Kidney (tissue), 14 donors: ENCODE results near the gene RPL26. TPM values are rescaled to one million over a fixed set of nuclear protein-coding genes. Genes with fewer than 3 reads are reported as not detected.

Experiments used
- DNase-seq, 5 donors: peaks; one replicate each; pipeline ENCODE4 v3.0.0-alpha.2; 2013 to 2020
- FAIRE-seq: peaks from 2 replicates; lab custom pipeline; 2012; peaks lifted over from hg19 to GRCh38; lab: Jason Lieb, UNC
- H3K27ac ChIP-seq, 2 donors: one replicate each; pipeline ENCODE4 v1.7.0; 2013; ENCODE audit warnings: low read depth in 2 of 2, low read length in 2 of 2, inconsistent platforms in 1 of 2
- H3K27me3 ChIP-seq: one replicate; pipeline ENCODE4 v1.7.1; 2013; ENCODE audit warnings: low read length, inconsistent platforms; ENCODE audit not compliant: control insufficient read depth, insufficient read depth
- H3K36me3 ChIP-seq, 3 donors: one replicate each; pipeline versions ENCODE4 v1.7.0 to v1.7.1; 2013; ENCODE audit warnings: low read length in 3 of 3, control low read depth in 1 of 3, inconsistent platforms in 1 of 3; ENCODE audit not compliant: insufficient read depth in 3 of 3, control insufficient read depth in 2 of 3
- H3K4me1 ChIP-seq, 3 donors: one replicate each; pipeline versions ENCODE4 v1.7.0 to v1.7.1; 2013; ENCODE audit warnings: low read length in 3 of 3, inconsistent platforms in 1 of 3, low read depth in 1 of 3; ENCODE audit not compliant: control insufficient read depth in 2 of 3, insufficient read depth in 2 of 3
- H3K4me3 ChIP-seq, 3 donors: one replicate each; pipeline versions ENCODE4 v1.7.0 to v1.8.1; 2013; ENCODE audit warnings: low read length in 3 of 3, control low read depth in 1 of 3, inconsistent platforms in 1 of 3
- H3K9ac ChIP-seq, 3 donors: one replicate each; pipeline versions ENCODE4 v1.7.0 to v1.7.1; 2013; ENCODE audit warnings: low read length in 3 of 3, control low read depth in 1 of 3, inconsistent platforms in 1 of 3
- H3K9me3 ChIP-seq, 3 donors: one replicate each; pipeline versions ENCODE4 v1.7.0 to v1.7.1; 2013; ENCODE audit warnings: low read length in 3 of 3, control low read depth in 1 of 3, inconsistent platforms in 1 of 3; ENCODE audit not compliant: control insufficient read depth in 2 of 3, insufficient read depth in 1 of 3
- intact Hi-C: fragments of 100-400 bp; cut with DNase I; formaldehyde crosslinking; loops from one replicate; pipeline ENCODE4 v1.11.1; 2022
- polyA plus RNA-seq: library from polyadenylated mRNA; stranded (reverse); fragments of 350-450 nt; fragmentation: Illumina TruSeq; extraction: RNeasy Lipid Tissue Mini Kit (QIAGEN cat#74804); gene quantifications from one replicate; pipeline ENCODE4 v1.2.3, GENCODE V29; 2014; ENCODE audit warnings: low read depth, low replicate concordance; ENCODE audit not compliant: insufficient read depth
- total RNA-seq: library from RNA; stranded (reverse); fragmentation: NEBNext Ultra II Directional; extraction: Animal tissue kit (Norgen Biotek cat#: 25700); gene quantifications from one replicate; pipeline ENCODE4 v1.2.1, GENCODE V29; 2021
- TF ChIP-seq, protein P1 (sequence below): IDR thresholded peaks from 3 replicates; pipeline ENCODE4 v1.5.1; 2012; ENCODE audit warnings: mild to moderate bottlenecking, moderate library complexity, borderline replicate concordance; ENCODE audit not compliant: insufficient read depth; ENCODE audit errors: extremely low read depth
- donor health status: control.
- donor health status: control.
- donor health status: control.
- donor health status: control.
- donor health status: control.
- donor health status: DM: yes; HTN: yes; CAD: no.
- donor health status: Normal renal cell carcinoma (clear cell type).

RPL26 gene
- total and polyA plus RNA-seq, 2 donors from 2014 or later, result 1,267 to 2,696 TPM

DNA sequence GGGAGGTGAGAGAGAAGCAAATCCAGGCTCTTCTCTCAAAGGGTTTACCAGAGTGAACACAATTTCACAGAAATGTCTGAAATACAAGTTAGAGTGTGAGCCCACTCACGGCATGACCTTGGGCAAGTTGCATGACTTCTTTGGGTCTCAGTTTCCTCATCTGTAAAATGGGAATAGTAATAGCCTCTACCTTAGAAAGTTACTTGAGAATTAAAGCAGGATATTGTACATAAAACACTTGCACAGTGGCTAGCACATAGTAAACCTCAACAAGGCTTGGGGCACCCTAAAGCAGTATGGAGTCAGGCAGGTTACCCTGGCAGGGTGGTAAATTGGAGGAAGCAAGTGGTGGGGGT is 27.9 kb upstream of the RPL26 start:
- peaks cover 0 to 5% (median 4%) of the 10 kb centered on the region in 3 donors for H3K4me1 ChIP-seq
- FAIRE-seq (no peak), DNase-seq (no peak)
- no peak overlapping the region for H3K27ac ChIP-seq
- TF ChIP-seq, protein P1, sequence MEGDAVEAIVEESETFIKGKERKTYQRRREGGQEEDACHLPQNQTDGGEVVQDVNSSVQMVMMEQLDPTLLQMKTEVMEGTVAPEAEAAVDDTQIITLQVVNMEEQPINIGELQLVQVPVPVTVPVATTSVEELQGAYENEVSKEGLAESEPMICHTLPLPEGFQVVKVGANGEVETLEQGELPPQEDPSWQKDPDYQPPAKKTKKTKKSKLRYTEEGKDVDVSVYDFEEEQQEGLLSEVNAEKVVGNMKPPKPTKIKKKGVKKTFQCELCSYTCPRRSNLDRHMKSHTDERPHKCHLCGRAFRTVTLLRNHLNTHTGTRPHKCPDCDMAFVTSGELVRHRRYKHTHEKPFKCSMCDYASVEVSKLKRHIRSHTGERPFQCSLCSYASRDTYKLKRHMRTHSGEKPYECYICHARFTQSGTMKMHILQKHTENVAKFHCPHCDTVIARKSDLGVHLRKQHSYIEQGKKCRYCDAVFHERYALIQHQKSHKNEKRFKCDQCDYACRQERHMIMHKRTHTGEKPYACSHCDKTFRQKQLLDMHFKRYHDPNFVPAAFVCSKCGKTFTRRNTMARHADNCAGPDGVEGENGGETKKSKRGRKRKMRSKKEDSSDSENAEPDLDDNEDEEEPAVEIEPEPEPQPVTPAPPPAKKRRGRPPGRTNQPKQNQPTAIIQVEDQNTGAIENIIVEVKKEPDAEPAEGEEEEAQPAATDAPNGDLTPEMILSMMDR, result no peak
- intact Hi-C loops, result no loop called here
- H3K36me3 ChIP-seq, result no peaks in the 10 kb centered on the region
- H3K9ac ChIP-seq, result no peak overlapping the region
- H3K4me3 ChIP-seq, result no peak overlapping the region
- no peaks in the 10 kb centered on the region for H3K27me3 ChIP-seq
- H3K9me3 ChIP-seq, result no peaks in the 10 kb centered on the region

DNA sequence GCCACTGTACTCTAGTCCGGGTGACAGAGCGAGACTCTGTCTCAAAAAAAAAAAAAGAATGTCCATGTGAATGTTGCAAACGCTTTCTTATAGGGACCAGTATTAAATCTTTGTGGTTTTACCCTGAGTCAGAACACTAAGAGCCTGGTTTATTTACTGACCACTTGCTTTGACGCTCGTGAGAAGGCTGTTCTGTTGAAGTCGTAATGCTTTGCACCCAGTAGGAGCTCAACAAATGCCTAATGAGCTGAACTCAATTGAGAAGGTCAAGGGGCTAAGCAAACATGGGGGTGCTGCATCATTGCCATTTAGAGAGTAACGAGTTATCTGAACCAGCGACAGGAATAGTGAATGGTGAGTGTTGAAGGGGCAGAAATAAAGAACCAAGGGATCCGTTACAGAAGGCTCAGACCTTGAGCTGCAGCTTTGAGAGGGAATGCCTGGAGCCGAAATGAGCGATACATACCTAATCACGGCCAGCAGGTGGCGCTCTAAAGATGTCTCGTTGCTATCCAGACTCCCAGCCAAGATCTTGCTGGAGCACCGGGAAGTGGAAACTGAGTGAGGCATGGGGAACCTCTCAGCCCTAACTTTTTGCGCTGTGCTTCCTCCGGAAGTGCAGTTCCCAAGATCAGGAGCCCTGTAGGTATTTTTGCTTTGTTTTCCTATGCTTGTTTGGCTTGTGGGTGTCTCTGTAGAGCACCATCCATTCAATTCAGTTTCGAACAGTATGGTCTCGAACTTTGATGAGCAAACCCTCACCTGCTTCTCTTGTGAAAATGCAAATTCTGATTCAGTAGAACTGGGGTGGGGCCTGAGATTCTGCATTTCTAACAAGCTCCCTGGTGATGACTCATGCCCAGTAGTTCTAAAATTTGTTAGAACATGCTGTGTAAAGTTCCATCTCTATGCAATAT is 27.2 kb upstream of the RPL26 start:
- Histone ChIP-seq H3K4me3 (no peak overlapping the region), H3K36me3 (no peaks in the 10 kb centered on the region), H3K27ac (no peak overlapping the region), H3K27me3 (no peaks in the 10 kb centered on the region), H3K9ac (no peak overlapping the region), H3K4me1 (peaks cover 0 to 5% (median 4%) of the 10 kb centered on the region in 3 donors), H3K9me3 (no peaks in the 10 kb centered on the region)
- TF ChIP-seq, protein P1, result peak; percentile 91
- FAIRE-seq (peak; percentile 91), DNase-seq (peak; percentile 89 to 96 (median 94))
- intact Hi-C loops, result no loop called here

DNA sequence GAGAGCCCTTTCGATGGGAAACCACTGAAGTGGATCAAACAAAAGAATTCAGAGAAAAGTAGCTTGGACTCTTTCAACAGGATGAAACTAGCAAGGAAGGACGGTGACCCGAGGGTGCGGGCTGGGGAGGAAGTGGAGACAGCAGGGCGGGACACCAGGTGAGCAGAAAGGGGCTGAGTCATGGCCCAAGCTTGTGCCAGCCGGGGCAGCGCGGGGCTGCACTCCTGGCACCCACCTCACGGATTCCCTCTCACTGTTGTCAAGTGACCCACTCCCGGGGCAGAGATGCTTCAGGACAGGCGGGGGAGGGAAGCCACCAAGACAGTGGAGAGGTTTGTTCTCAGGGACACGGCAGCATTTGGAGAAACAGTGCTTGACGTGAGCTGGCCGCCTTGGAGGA is 25.4 kb upstream of the RPL26 start:
- Histone ChIP-seq H3K4me3 (no peak overlapping the region), H3K4me1 (peaks cover 0 to 5% (median 4%) of the 10 kb centered on the region in 3 donors), H3K27me3 (no peaks in the 10 kb centered on the region), H3K9me3 (no peaks in the 10 kb centered on the region), H3K27ac (peak overlapping the region; percentile 41 to 71), H3K36me3 (no peaks in the 10 kb centered on the region), H3K9ac (peak overlapping the region in 1 of 3 donors; percentile 12)
- TF ChIP-seq, protein P1, result no peak
- DNase-seq (peak in 3 of 5 donors; percentile 25 to 91 (median 28)), FAIRE-seq (no peak)
- intact Hi-C loops, result no loop called here
